DMS114 treated with DMSO at 0.1 percent for 48 hours (cell line): Measurements from ENCODE around the gene EIF2S3B.

Source experiments
- DNase-seq: peaks from one replicate; lab custom pipeline; 2025; ENCODE audit not compliant: unreplicated experiment; lab: John Stamatoyannopoulos, UW

EIF2S3B gene

GRCh38 chr12:10554228-10554755 is 48.6 kb downstream of the EIF2S3B start:
- no peak for DNase-seq

- DNase-seq = no peak
Observed at GRCh38 chr12:10554756-10555481, 49.2 kb downstream of the EIF2S3B start.

- DNase-seq = no peak
Observed at GRCh38 chr12:10557329-10557728, 51.6 kb downstream of the EIF2S3B start.

GRCh38 chr12:10557766-10558165 is 52.1 kb downstream of the EIF2S3B start:
- DNase-seq = no peak
